Upper lobe of left lung (tissue), 6 donors: ENCODE data around the gene RC3H2. TPM values are rescaled to one million over a fixed set of nuclear protein-coding genes. Genes with fewer than 3 reads are reported as not detected.
A peak's percentile ranks its signal among the peaks of the same experiment; 100 is the strongest.
"Not testable (repeated sequence)": the region's sequence is repeated elsewhere in the genome, so short reads cannot be mapped to it uniquely, and the experiment has no call there.

ENCODE experiments used
- ATAC-seq, 2 donors: fragments of 200-7000 bp; cut with Tn5 transposase; one replicate each; pipeline ENCODE4 v1.9.1; 2022; ENCODE audit warnings: mild to moderate bottlenecking in 2 of 2, moderate library complexity in 2 of 2; ENCODE audit not compliant: low FRiP score in 2 of 2
- DNase-seq, 2 donors: peaks; one replicate each; pipeline ENCODE4 v3.0.0-alpha.2; 2019 to 2020
- H3K27ac ChIP-seq, 4 donors: fragments of 200-600 bp; sonication (generic); one replicate each; pipeline ENCODE4 v1.5.1; 2016 to 2019
- H3K27me3 ChIP-seq, 4 donors: fragments of 200-600 bp; sonication (generic); one replicate each; pipeline ENCODE4 v1.5.1; 2017 to 2019
- H3K36me3 ChIP-seq, 4 donors: fragments of 200-600 bp; sonication (generic); one replicate each; pipeline ENCODE4 v1.5.1; 2016 to 2019
- H3K4me1 ChIP-seq, 4 donors: fragments of 200-600 bp; sonication (generic); one replicate each; pipeline ENCODE4 v1.5.1; 2018 to 2019
- H3K4me3 ChIP-seq, 4 donors: fragments of 200-600 bp; sonication (generic); one replicate each; pipeline ENCODE4 v1.5.1; 2017 to 2019; ENCODE audit warnings: mild to moderate bottlenecking in 2 of 4, moderate library complexity in 1 of 4
- H3K9me3 ChIP-seq, 4 donors: fragments of 200-600 bp; sonication (generic); one replicate each; pipeline ENCODE4 v1.5.1; 2018 to 2019
- EP300 ChIP-seq, 4 donors: sonication (generic); formaldehyde crosslinking; IDR thresholded peaks; one replicate each; pipeline ENCODE4 v1.5.1; 2017; ENCODE audit warnings: antibody characterized with exemption in 4 of 4, control low read depth in 2 of 4
- POLR2A ChIP-seq, 4 donors: fragments of 450-650 bp; IDR thresholded peaks; one replicate each; pipeline ENCODE4 v1.5.1; 2016 to 2017; ENCODE audit warnings: antibody characterized with exemption in 4 of 4, mild to moderate bottlenecking in 2 of 4
- POLR2AphosphoS5 ChIP-seq, 2 donors: sonication (generic); formaldehyde crosslinking; IDR thresholded peaks; one replicate each; pipeline ENCODE4 v1.5.1; 2017; ENCODE audit warnings: antibody characterized with exemption in 2 of 2
- WGBS, 2 donors: methylation state at CpG; one replicate each; pipeline ENCODE4 v1.1.5; 2017 to 2018; 5-methylcytosine and 5-hydroxymethylcytosine counted together
- total RNA-seq, 6 donors: library from RNA; depleted of rRNA in 4 of 6; stranded (reverse); fragments of >200 nt in 4 of 6; gene quantifications; one replicate each; pipeline versions ENCODE4 v1.1.0 to v1.2.1, GENCODE V29; 2016 to 2021
- TF ChIP-seq, protein P1 (sequence below), 6 experiments: fragments of 450-650 bp in 4 of 6; fragments of 200-600 bp in 2 of 6; sonication (generic) in 2 of 6; IDR thresholded peaks; one replicate each; pipeline ENCODE4 v1.5.1; 2016 to 2019; ENCODE audit warnings: antibody characterized with exemption in 6 of 6
- donor health status: DM: no; HTN: no; CAD: no; lungs with moderate emphysema.
- donor health status: DM: no; HTN: yes; CAD: no; lungs with severe emphysema.

Gene RC3H2
- total RNA-seq, 6 donors from 2014 or later = 23.9 to 65.0 (median 40.2) TPM

DNA sequence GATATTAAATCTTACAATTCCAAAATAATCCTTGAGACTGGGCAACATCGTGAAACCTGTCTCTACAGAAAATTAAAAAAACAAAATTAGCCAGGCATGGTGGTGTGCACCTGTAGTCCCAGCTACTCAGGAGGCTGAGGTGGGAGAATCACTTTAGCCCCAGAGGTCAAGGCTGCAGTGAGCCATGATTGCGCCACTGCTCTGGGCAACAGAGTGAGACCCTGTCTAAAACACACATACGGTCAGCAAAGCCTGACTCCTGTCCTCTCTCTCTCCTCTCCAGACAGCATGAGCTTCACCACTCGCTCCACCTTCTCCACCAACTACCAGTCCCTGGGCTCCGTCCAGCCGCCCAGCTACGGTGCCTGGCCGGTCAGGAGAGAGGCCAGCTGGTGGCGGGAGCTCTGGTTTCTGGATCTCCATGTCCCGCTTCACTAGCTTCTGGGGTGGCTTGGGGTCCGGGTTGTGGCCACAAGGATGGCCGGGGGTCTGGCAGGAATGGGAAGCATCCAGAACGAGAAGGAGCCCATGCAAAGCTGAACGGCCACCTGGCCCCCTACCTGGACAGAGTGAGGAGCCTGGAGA, 67.8 kb downstream of the RC3H2 start:
- no peak overlapping the region for H3K4me3 ChIP-seq
- WGBS, 2 donors = 98 to 99% methylated on average over 12 to 14 of the region's 14 CpGs
- H3K9me3 ChIP-seq = no peaks in the 10 kb centered on the region
- H3K4me1 ChIP-seq = peaks cover 3 to 8% (median 5%) of the 10 kb centered on the region in 4 donors
- no peak overlapping the region for H3K27ac ChIP-seq
- ATAC-seq (no peak), DNase-seq (peak in 1 of 2 donors; percentile 68)
- H3K36me3 ChIP-seq = no peaks in the 10 kb centered on the region
- no peaks in the 10 kb centered on the region for H3K27me3 ChIP-seq
- no peak for TF ChIP-seq EP300 (IDR thresholded peaks at IDR 0.05)
- no peak for TF ChIP-seq POLR2AphosphoS5 (IDR thresholded peaks at IDR 0.05)

DNA sequence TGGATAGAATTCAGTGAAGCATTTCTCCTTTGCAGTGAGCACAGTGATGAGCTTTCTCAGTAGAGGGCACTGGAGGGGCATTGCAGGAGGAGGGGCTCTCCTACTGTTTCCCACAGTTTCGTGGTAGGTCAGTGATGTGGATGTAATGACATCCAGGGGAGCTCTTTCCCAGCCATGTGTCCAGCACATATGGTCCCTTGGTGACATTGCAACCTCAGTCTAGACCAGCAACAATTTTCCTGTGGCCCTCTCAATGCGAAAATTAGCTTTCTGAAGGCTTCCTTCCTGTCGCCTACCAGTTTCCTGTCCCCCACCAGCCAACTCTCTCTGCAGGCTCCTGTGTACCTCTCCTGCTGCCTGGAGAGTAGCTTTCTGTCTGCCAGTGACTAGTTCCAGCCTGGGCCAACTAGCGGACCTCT, 69.8 kb downstream of the RC3H2 start:
- DNase-seq = no peak
- H3K9me3 ChIP-seq = no peaks in the 10 kb centered on the region
- ATAC-seq = no peak
- H3K36me3 ChIP-seq = no peaks in the 10 kb centered on the region
- H3K4me3 ChIP-seq = no peak overlapping the region
- H3K4me1 ChIP-seq = peaks cover 3 to 8% (median 5%) of the 10 kb centered on the region in 4 donors
- H3K27ac ChIP-seq = no peak overlapping the region
- WGBS, 2 donors = 36 to 45% methylated on average over 4 of the region's 4 CpGs
- TF ChIP-seq, protein P1, sequence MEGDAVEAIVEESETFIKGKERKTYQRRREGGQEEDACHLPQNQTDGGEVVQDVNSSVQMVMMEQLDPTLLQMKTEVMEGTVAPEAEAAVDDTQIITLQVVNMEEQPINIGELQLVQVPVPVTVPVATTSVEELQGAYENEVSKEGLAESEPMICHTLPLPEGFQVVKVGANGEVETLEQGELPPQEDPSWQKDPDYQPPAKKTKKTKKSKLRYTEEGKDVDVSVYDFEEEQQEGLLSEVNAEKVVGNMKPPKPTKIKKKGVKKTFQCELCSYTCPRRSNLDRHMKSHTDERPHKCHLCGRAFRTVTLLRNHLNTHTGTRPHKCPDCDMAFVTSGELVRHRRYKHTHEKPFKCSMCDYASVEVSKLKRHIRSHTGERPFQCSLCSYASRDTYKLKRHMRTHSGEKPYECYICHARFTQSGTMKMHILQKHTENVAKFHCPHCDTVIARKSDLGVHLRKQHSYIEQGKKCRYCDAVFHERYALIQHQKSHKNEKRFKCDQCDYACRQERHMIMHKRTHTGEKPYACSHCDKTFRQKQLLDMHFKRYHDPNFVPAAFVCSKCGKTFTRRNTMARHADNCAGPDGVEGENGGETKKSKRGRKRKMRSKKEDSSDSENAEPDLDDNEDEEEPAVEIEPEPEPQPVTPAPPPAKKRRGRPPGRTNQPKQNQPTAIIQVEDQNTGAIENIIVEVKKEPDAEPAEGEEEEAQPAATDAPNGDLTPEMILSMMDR (IDR thresholded peaks at IDR 0.05) = no peak
- no peak for TF ChIP-seq EP300 (IDR thresholded peaks at IDR 0.05)
- TF ChIP-seq POLR2A (IDR thresholded peaks at IDR 0.05) = no peak
- no peak for TF ChIP-seq POLR2AphosphoS5 (IDR thresholded peaks at IDR 0.05)
- H3K27me3 ChIP-seq = no peaks in the 10 kb centered on the region

DNA sequence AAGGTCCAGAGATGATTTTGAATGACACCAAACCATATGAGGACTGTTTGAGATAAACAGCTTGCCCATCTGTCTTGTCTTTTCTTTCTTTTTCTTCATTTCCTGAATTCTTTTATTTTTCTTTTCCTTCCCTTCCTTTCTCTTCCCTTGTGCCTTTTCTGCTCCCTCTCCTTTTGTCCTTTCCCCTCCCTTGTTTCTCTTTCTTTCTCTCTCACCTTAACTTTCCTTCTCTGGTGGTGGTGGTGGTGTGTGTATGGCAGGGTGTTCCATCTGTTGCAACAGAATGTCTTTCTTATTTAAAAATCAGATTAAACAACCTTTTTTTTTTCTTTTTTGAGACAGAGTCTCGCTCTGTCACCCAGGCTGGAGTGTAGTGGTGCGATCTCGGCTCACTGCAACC, 73.0 kb downstream of the RC3H2 start:
- Histone ChIP-seq H3K4me1 (peaks cover 7 to 17% (median 10%) of the 10 kb centered on the region in 4 donors), H3K27me3 (no peaks in the 10 kb centered on the region), H3K4me3 (no peak overlapping the region), H3K27ac (no peak overlapping the region), H3K9me3 (no peaks in the 10 kb centered on the region), H3K36me3 (no peaks in the 10 kb centered on the region)
- DNase-seq = no peak
- no peak for TF ChIP-seq POLR2A (IDR thresholded peaks at IDR 0.05)
- no peak for TF ChIP-seq EP300 (IDR thresholded peaks at IDR 0.05)
- TF ChIP-seq, protein P1 (IDR thresholded peaks at IDR 0.05) = no peak
- no peak for TF ChIP-seq POLR2AphosphoS5 (IDR thresholded peaks at IDR 0.05)
- no peak for ATAC-seq
- 85 to 91% methylated on average over 3 of the region's 3 CpGs for WGBS, 2 donors

DNA sequence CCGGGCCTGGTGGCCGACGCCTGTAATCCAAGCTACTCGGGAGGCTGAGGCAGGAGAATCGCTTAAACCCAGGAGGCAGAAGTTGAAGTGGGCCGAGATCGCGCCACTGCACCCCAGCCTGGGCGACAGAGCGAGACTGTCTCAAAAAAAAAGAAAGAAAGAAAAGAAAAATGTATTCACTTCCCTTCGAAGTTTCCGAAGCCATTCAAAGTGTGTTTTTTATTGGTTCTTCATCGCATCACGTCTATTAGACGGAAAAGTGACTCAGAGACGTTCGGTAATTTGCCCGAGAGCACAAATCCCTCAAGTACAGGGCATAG, 76.2 kb downstream of the RC3H2 start:
- Histone ChIP-seq H3K36me3 (peaks cover 0 to 20% (median 6%) of the 10 kb centered on the region in 4 donors), H3K4me3 (peak overlapping the region; percentile 42 to 94 (median 83)), H3K27ac (peak overlapping the region; percentile 92 to 98 (median 96)), H3K4me1 (peaks cover 21 to 38% (median 26%) of the 10 kb centered on the region in 4 donors)
- not testable (repeated sequence) for H3K9me3 ChIP-seq, H3K27me3 ChIP-seq, DNase-seq, ATAC-seq
- 73 to 75% methylated on average over 18 of the region's 18 CpGs for WGBS, 2 donors

DNA sequence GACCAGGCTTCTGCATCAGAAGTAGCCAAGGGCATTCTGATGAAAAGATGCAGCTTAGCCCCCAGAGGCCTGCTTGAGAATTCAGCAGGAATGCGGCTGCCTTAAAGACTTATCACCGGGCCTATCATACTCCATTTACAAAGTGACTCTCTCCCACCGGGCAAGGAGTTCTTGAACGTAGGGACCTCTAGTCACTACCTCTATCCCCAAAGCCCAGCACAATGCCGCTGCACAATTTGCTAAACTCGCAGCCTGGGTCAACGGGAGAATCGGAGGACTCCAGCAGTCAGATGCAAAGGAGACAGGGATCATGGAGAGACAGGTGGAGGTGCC, 77.4 kb downstream of the RC3H2 start:
- Histone ChIP-seq H3K9me3 (no peaks in the 10 kb centered on the region), H3K27me3 (no peaks in the 10 kb centered on the region), H3K4me3 (peak overlapping the region; percentile 78 to 94 (median 90)), H3K4me1 (peaks cover 21 to 41% (median 26%) of the 10 kb centered on the region in 4 donors), H3K27ac (peak overlapping the region; percentile 92 to 98 (median 96)), H3K36me3 (peaks cover 0 to 31% (median 14%) of the 10 kb centered on the region in 4 donors)
- DNase-seq (no peak), ATAC-seq (peak; percentile 30 to 58)
- TF ChIP-seq, protein P1 (IDR thresholded peaks at IDR 0.05) = peak in 1 of 6 experiments; percentile 8
- no peak for TF ChIP-seq EP300 (IDR thresholded peaks at IDR 0.05)
- 0 to 2% methylated on average over 8 of the region's 8 CpGs for WGBS, 2 donors

DNA sequence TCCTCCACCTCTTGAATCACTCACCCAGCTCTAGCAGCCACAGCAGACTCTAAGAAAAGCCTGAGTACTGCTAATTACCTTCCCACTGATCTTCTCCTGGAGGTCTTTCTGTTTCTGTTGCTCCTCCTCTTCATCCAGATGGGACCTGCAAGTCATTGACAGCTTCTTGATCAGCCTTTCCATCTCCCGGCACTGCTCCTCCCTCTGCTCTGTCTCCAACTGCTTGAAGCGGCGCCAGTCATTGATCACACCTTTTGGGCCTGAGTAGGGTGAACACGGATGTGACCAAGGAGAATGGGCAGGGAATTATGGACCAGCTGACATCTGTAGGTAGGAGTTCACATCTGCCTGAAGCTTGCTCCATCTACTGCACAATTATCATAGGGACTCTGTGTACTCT, 82.2 kb downstream of the RC3H2 start:
- DNase-seq = no peak
- Histone ChIP-seq H3K27ac (peak overlapping the region in 3 of 4 donors; percentile 63 to 70 (median 64)), H3K36me3 (peaks cover 0 to 49% (median 24%) of the 10 kb centered on the region in 4 donors), H3K9me3 (no peaks in the 10 kb centered on the region), H3K27me3 (no peaks in the 10 kb centered on the region), H3K4me3 (no peak overlapping the region), H3K4me1 (peaks cover 45 to 66% (median 52%) of the 10 kb centered on the region in 4 donors)
- WGBS, 2 donors = 92 to 100% methylated on average over 4 of the region's 4 CpGs
- no peak for ATAC-seq
- TF ChIP-seq, protein P1 (IDR thresholded peaks at IDR 0.05) = no peak
- TF ChIP-seq POLR2AphosphoS5 (IDR thresholded peaks at IDR 0.05) (no peak), EP300 (IDR thresholded peaks at IDR 0.05) (no peak), POLR2A (IDR thresholded peaks at IDR 0.05) (no peak)
